Fibroblast of pulmonary artery (primary cell): ENCODE results near the gene ASB7.
A peak's percentile ranks its signal among the peaks of the same experiment; 100 is the strongest.

Experiments
- DNase-seq: peaks from one replicate; pipeline ENCODE4 v3.0.0-alpha.2; 2010; ENCODE audit warnings: low read depth
- H3K4me3 ChIP-seq: replicated peaks from 2 replicates; pipeline ENCODE4 v1.5.1; 2011; ENCODE audit warnings: low read depth, mild to moderate bottlenecking, control low read depth, low read length, moderate library complexity
- TF ChIP-seq, protein P1 (sequence below): IDR thresholded peaks from 2 replicates; pipeline ENCODE4 v1.5.1; 2011; ENCODE audit warnings: mild to moderate bottlenecking, control low read depth, low read length, inconsistent platforms; ENCODE audit errors: missing control alignments

The ASB7 gene

DNA sequence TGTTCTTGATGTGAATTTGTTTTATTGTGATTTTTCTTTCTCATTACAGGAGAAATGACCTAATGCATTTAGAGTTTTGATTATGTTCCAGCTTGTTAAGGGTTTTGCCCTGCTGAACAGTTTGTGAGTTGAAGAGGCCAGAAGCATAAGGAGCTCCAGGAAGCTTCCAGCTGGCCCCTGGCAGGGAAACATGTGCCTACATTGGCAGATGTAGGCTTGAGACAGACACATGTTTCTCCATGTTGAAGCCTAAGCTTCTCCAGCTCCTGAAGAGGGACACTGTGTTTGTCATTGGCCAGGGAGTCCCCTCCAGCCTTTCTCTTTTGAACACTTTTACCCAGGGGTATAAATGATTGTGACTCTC, 88.4 kb downstream of the ASB7 start:
- TF ChIP-seq, protein P1, sequence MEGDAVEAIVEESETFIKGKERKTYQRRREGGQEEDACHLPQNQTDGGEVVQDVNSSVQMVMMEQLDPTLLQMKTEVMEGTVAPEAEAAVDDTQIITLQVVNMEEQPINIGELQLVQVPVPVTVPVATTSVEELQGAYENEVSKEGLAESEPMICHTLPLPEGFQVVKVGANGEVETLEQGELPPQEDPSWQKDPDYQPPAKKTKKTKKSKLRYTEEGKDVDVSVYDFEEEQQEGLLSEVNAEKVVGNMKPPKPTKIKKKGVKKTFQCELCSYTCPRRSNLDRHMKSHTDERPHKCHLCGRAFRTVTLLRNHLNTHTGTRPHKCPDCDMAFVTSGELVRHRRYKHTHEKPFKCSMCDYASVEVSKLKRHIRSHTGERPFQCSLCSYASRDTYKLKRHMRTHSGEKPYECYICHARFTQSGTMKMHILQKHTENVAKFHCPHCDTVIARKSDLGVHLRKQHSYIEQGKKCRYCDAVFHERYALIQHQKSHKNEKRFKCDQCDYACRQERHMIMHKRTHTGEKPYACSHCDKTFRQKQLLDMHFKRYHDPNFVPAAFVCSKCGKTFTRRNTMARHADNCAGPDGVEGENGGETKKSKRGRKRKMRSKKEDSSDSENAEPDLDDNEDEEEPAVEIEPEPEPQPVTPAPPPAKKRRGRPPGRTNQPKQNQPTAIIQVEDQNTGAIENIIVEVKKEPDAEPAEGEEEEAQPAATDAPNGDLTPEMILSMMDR = no peak

DNA sequence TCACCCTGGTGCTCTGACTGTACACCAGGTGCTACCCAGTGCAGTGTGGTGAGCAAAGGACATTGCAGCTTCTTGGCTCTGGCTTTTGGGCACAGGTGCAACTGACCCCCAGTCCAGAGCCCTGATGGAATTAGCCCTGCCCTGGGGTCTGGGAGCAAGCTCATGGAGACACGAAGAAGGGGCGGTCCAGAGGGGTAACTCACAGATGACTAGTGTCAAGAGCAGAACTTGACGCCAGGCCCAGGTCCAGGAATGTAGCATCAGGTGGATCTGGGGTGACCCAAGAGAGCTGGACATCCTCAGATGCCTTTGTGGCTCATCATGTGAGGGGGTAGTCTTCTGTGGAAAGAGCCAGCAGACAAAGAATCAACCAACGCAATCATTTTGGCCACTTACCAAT, 88.9 kb downstream of the ASB7 start:
- TF ChIP-seq, protein P1 = no peak
- no peak for DNase-seq
- no peak overlapping the region for H3K4me3 ChIP-seq

More for the DNA sequence above, 88.4 kb downstream of the ASB7 start:
- DNase-seq = no peak
- H3K4me3 ChIP-seq = no peak overlapping the region

DNA sequence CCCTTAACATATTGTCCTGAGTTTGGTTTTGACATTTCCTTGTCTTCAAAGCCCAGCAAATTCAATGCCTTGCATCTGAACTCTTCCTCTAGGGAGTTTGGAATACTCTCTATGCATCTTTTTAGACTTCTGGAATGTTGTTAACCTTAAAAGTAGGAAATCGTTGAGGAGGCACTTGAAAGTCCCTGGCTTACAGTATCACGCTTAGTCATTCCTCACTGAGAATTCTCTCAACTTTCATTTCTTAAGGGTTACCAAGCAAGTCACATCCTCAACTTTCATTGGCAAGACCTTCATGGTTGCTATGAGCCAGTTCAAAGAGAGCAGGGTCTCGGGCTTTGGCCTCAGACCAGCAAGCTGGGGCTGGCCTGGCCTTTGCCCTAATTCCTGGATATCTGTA, 89.9 kb downstream of the ASB7 start:
- DNase-seq = peak; percentile 45
- no peak overlapping the region for H3K4me3 ChIP-seq
- TF ChIP-seq, protein P1 = no peak

DNA sequence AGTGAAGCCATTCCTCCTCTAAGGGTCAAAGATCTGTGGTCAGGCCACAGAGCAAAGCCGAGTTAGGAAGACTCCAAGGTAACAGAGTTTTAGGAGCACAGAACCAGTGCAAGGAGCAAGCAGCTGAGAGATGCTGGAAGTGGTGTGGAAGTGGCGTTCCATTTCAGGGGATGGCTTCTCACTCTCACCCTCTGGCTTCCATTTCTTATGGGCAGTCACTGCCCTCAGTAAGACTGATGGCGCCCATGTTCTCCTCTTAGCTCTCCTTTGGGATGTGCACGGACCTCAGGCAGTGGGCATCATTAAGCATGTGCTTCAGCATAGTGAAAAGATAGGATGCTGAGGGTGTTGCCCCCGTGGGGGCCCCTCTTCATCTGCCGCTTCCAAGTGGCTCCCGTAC, 90.3 kb downstream of the ASB7 start:
- TF ChIP-seq, protein P1 = no peak
- no peak for DNase-seq
- no peak overlapping the region for H3K4me3 ChIP-seq

DNA sequence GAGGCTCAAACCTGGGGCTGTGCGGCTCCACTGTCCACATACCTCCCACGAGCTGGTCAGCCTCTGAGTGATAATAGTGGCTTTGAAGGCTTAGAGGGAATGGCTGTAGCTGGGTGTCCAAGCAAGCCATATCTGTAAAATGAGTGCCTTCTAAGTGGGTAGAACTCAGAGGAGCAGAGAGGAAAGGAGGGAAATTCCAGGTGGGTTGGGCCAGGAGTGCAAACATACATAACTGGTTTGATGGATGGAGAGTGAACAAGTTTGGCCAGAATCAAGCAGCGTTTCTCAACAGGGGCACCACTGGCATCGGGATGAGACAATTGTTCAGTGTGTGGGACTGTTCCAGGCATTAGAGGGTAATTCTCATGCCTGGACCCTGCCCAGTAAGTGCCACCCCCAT, 91.1 kb downstream of the ASB7 start:
- no peak for DNase-seq
- no peak overlapping the region for H3K4me3 ChIP-seq
- TF ChIP-seq, protein P1 = no peak

DNA sequence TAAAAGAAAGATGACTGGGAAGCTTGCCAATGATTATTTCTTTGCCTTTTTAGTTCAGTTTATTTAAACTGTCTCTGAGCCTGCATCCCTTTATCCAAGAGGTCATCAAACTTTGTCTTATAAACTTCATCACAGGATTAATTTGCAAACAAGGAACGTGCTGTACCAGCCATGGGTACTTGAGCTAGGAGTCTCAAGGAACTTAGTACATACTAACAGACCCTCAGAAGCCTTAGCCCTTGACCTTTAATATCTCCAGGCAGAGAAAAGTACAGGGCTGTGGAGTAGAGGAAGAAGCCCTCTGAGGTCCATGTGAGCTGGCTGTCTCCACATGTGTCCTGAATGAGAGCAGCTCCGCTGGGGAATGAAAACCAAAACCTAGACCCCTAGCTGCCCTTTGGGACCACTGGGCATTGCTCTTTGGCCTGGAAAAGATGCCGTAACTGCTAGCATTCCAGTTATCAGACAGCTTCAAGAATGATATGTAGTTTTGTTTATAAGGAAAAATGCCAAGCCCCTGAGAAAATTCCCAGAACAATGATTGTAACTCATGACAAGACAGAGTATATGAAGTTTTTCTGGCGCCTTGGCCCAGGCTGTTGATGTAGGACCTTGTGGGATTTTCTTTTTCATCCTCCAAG, 92.1 kb downstream of the ASB7 start:
- DNase-seq = peak; percentile 75
- TF ChIP-seq, protein P1 = no peak
- H3K4me3 ChIP-seq = no peak overlapping the region

DNA sequence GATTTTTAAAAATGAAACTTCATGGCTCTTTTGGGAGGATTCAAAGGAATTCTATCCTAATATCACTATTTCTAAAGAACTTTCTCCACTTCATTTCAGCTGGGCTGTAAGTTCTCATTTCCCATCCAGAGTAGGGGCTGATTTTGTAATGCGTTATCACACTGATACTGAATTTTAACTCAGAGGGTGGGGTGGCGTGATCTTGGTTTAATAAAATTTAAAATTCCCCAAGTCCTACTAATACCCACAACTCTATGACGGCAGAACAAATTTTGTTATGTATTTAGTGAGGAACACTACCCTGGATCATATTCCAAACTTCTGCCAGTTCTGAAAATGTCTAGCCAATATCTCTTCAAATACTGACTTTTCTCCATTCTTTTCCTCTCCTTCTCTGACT, 92.7 kb downstream of the ASB7 start:
- TF ChIP-seq, protein P1 = no peak
- DNase-seq = peak; percentile 63
- no peak overlapping the region for H3K4me3 ChIP-seq
